Mesothelial cell of epicardium (in vitro differentiated cells): ENCODE data around the gene SPAG16. TPM values are rescaled to one million over a fixed set of nuclear protein-coding genes. Genes with fewer than 3 reads are reported as not detected.

Experiments used
- DNase-seq, 2 experiments: peaks; one replicate each; pipeline ENCODE4 v3.0.0; 2021; ENCODE audit warnings: low spot score in 2 of 2; ENCODE audit not compliant: unreplicated experiment in 2 of 2
- H3K27ac Mint-ChIP-seq: 2 replicates; pipeline ENCODE4 v1.8.0; 2021; ENCODE audit warnings: mixed read lengths
- H3K27me3 Mint-ChIP-seq: 2 replicates; pipeline ENCODE4 v1.8.0; 2021; ENCODE audit warnings: low read depth, mixed read lengths
- H3K36me3 Mint-ChIP-seq: 2 replicates; pipeline ENCODE4 v1.8.0; 2021; ENCODE audit warnings: mixed read lengths
- H3K4me1 Mint-ChIP-seq: 2 replicates; pipeline ENCODE4 v1.8.0; 2021; ENCODE audit warnings: mixed read lengths
- H3K4me3 Mint-ChIP-seq: 2 replicates; pipeline ENCODE4 v1.8.0; 2021; ENCODE audit warnings: mild to moderate bottlenecking, moderate library complexity, mixed read lengths
- H3K9me3 Mint-ChIP-seq: 2 replicates; pipeline ENCODE4 v1.8.0; 2021; ENCODE audit warnings: mixed read lengths
- total RNA-seq: library from RNA; stranded (reverse); gene quantifications from 3 replicates; pipeline ENCODE4 v1.2.1, GENCODE V29; 2021
- TF ChIP-seq, protein P1 (sequence below): fragments of 200-600 bp; sonication (generic); IDR thresholded peaks from one replicate; pipeline ENCODE4 v1.5.0; 2021; ENCODE audit warnings: antibody characterized with exemption; ENCODE audit not compliant: unreplicated experiment

SPAG16 gene
- total RNA-seq, 1 donor from 2014 or later: 35.1 TPM

DNA sequence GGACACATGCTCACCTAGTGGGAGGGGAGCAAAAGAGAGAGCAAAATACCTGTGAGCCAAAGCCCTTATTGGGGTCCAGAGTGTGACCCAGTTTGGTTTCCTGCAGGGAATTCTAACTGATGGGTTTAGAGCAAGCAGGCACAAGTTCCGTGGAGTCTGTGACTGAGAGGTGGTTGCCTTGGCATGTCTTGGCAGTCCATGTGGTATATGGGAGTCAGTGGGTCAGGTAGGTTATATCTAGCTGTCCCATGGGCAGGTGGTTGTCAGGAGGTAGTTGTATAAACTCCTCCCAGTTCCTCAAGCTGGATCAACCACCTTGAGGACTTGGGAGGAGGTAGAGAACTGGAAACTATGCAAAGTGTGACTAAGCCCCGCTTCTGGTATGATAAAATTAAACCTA, 673.8 kb downstream of the SPAG16 start:
- no peak for DNase-seq
- Mint-ChIP-seq H3K27me3 (no peaks in the 10 kb centered on the region), H3K27ac (no peak overlapping the region), H3K4me3 (no peak overlapping the region), H3K36me3 (no peaks in the 10 kb centered on the region), H3K4me1 (no peaks in the 10 kb centered on the region), H3K9me3 (no peaks in the 10 kb centered on the region)
- TF ChIP-seq, protein P1, sequence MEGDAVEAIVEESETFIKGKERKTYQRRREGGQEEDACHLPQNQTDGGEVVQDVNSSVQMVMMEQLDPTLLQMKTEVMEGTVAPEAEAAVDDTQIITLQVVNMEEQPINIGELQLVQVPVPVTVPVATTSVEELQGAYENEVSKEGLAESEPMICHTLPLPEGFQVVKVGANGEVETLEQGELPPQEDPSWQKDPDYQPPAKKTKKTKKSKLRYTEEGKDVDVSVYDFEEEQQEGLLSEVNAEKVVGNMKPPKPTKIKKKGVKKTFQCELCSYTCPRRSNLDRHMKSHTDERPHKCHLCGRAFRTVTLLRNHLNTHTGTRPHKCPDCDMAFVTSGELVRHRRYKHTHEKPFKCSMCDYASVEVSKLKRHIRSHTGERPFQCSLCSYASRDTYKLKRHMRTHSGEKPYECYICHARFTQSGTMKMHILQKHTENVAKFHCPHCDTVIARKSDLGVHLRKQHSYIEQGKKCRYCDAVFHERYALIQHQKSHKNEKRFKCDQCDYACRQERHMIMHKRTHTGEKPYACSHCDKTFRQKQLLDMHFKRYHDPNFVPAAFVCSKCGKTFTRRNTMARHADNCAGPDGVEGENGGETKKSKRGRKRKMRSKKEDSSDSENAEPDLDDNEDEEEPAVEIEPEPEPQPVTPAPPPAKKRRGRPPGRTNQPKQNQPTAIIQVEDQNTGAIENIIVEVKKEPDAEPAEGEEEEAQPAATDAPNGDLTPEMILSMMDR: no peak

GRCh38 chr2:213959589-213959988, 675.3 kb downstream of the SPAG16 start:
- peaks cover 10% of the 10 kb centered on the region for H3K9me3 Mint-ChIP-seq
- no peak for DNase-seq
- no peak overlapping the region for H3K4me3 Mint-ChIP-seq
- no peaks in the 10 kb centered on the region for H3K4me1 Mint-ChIP-seq
- TF ChIP-seq, protein P1: no peak
- no peaks in the 10 kb centered on the region for H3K27me3 Mint-ChIP-seq
- H3K36me3 Mint-ChIP-seq: no peaks in the 10 kb centered on the region
- H3K27ac Mint-ChIP-seq: no peak overlapping the region

DNA sequence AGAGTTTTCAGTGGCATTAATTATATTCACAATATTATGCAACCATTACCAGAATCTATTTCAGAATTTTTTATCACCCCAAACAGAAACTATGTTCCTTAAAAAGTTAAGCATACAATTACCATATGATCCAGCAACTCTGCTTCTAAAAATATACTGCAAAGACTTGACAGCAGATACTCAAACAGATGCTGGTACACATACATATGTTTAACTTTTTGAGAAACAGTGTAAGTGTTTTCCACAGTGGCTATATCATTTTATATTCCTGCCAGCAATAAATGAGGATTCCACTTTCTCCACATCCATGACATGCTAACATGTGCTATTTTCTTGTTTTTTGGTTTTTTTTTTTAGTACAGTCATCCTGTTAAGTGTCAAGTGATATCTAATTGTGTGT, 687.3 kb downstream of the SPAG16 start:
- Mint-ChIP-seq H3K27me3 (no peaks in the 10 kb centered on the region), H3K27ac (no peak overlapping the region), H3K9me3 (no peaks in the 10 kb centered on the region), H3K4me3 (no peak overlapping the region), H3K4me1 (no peaks in the 10 kb centered on the region), H3K36me3 (no peaks in the 10 kb centered on the region)
- TF ChIP-seq, protein P1: no peak
- no peak for DNase-seq

DNA sequence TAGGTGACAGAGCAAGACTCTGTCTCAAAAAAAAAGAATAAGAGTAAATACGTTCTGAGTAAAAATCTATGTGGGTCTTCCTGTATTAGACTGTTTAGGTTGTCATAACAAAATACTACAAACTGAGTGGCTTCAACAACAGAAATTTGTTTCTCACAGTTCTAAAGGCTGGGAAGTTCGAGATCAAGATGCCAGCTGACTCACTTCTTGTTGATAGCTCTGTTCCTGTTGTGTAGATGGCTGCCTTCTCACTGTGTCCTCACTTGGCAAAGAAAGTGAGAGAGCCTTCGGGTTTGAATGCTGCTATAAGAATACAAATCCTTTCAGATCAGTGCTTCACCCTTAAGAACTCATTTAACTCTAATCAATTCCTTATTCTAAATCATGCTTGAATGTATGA, 696.6 kb downstream of the SPAG16 start:
- Mint-ChIP-seq H3K4me1 (peaks cover 2% of the 10 kb centered on the region), H3K36me3 (no peaks in the 10 kb centered on the region), H3K27me3 (no peaks in the 10 kb centered on the region), H3K27ac (no peak overlapping the region), H3K4me3 (no peak overlapping the region), H3K9me3 (no peaks in the 10 kb centered on the region)
- no peak for DNase-seq
- TF ChIP-seq, protein P1: no peak

DNA sequence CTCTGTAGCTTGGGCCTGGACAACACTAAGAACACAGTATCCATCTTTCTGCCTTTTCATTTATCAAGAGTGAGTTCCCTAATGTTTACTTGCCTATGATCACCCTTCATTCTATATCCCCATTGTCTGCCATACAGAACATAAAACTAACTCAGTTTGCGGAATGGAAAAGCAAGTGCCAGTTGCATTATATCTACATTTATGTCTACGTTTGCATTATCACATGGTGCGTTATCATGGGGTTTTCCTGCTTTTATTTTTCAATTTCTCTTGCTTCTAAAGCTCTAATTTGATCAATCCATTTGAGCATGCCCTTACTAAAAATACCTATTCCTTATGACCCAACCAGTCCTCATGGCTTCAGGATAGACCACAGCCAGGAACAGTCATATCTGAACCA, 704.9 kb downstream of the SPAG16 start:
- Mint-ChIP-seq H3K27ac (no peak overlapping the region), H3K9me3 (peaks cover 4% of the 10 kb centered on the region), H3K4me3 (no peak overlapping the region), H3K4me1 (peaks cover 2% of the 10 kb centered on the region), H3K27me3 (no peaks in the 10 kb centered on the region), H3K36me3 (no peaks in the 10 kb centered on the region)
- TF ChIP-seq, protein P1: no peak
- DNase-seq: no peak
